ENCODE data around the gene MAP3K7.

- no peak for TF ChIP-seq EZH2 (IDR thresholded peaks at IDR 0.05; ENCODE audit: borderline replicate concordance, low read depth, low read length, severe bottlenecking)
- no peak for TF ChIP-seq CTCF (IDR thresholded peaks at IDR 0.05; ENCODE audit: borderline replicate concordance, extremely low read depth, low read length, poor library complexity, severe bottlenecking)
These were observed 98.1 kb downstream of the MAP3K7 start for GRCh38 chr6:90488816-90489215.

Data from DND-41 (cell line).